ENCODE data around the gene RANBP9. TPM values are rescaled to one million over a fixed set of nuclear protein-coding genes. Genes with fewer than 3 reads are reported as not detected.

Gene RANBP9
- total and polyA plus RNA-seq, 4 donors: 5.8 to 25.2 (median 14.1) TPM

DNA sequence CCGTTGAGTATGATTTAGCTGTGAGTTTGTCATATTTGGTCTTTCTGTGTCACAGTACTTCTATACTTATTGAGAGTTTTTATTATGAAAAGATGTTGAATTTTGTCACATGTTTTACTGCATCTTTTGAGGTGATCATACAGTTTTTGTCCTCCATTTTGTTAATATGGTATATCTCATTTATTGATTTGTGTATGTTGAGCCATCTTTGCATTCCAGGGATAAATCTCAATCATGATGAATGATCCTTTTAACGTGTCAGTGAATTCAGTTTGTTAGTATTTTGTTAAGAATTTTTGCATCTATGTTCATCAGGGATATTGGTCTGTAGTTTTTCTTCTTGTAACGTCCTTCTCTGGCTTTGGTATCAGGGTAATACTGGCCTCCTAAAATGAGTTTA, 133.7 kb downstream of the RANBP9 start:
- H3K36me3 ChIP-seq (ENCODE audit: control insufficient read depth in 4 of 4, insufficient read depth in 3 of 4, low read depth in 1 of 4, low read length in 3 of 4): peaks cover 0 to 12% (median 5%) of the 10 kb centered on the region in 4 donors
- WGBS: 96% methylated on average over 3 of the region's 3 CpGs
- no peaks in the 10 kb centered on the region for H3K27me3 ChIP-seq (ENCODE audit: control insufficient read depth in 4 of 4, insufficient read depth in 4 of 4, low read length in 3 of 4)
- peaks cover 0 to 22% (median 14%) of the 10 kb centered on the region in 4 donors for H3K4me1 ChIP-seq (ENCODE audit: control insufficient read depth in 4 of 4, insufficient read depth in 4 of 4, low read length in 3 of 4)
- no peak overlapping the region for H3K9ac ChIP-seq (ENCODE audit: low read depth in 1 of 2, low read length in 2 of 2)
- no peak for DNase-seq (ENCODE audit: low spot score)
- no peak for TF ChIP-seq FOXA1 (IDR thresholded peaks at IDR 0.05)
- TF ChIP-seq EGR1 (IDR thresholded peaks at IDR 0.05; ENCODE audit: low read depth in 2 of 2): no peak
- TF ChIP-seq, protein P1, sequence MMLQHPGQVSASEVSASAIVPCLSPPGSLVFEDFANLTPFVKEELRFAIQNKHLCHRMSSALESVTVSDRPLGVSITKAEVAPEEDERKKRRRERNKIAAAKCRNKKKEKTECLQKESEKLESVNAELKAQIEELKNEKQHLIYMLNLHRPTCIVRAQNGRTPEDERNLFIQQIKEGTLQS (IDR thresholded peaks at IDR 0.05): no peak
- TF ChIP-seq, protein P2, sequence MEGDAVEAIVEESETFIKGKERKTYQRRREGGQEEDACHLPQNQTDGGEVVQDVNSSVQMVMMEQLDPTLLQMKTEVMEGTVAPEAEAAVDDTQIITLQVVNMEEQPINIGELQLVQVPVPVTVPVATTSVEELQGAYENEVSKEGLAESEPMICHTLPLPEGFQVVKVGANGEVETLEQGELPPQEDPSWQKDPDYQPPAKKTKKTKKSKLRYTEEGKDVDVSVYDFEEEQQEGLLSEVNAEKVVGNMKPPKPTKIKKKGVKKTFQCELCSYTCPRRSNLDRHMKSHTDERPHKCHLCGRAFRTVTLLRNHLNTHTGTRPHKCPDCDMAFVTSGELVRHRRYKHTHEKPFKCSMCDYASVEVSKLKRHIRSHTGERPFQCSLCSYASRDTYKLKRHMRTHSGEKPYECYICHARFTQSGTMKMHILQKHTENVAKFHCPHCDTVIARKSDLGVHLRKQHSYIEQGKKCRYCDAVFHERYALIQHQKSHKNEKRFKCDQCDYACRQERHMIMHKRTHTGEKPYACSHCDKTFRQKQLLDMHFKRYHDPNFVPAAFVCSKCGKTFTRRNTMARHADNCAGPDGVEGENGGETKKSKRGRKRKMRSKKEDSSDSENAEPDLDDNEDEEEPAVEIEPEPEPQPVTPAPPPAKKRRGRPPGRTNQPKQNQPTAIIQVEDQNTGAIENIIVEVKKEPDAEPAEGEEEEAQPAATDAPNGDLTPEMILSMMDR (IDR thresholded peaks at IDR 0.05; ENCODE audit: low read depth, low read length, missing input control): no peak
- no peak for TF ChIP-seq GABPA (IDR thresholded peaks at IDR 0.05 in 1 of 2, conservative IDR thresholded peaks at IDR 0.05 in 1 of 2)
- TF ChIP-seq YY1 (IDR thresholded peaks at IDR 0.05): no peak
- TF ChIP-seq, protein P3, sequence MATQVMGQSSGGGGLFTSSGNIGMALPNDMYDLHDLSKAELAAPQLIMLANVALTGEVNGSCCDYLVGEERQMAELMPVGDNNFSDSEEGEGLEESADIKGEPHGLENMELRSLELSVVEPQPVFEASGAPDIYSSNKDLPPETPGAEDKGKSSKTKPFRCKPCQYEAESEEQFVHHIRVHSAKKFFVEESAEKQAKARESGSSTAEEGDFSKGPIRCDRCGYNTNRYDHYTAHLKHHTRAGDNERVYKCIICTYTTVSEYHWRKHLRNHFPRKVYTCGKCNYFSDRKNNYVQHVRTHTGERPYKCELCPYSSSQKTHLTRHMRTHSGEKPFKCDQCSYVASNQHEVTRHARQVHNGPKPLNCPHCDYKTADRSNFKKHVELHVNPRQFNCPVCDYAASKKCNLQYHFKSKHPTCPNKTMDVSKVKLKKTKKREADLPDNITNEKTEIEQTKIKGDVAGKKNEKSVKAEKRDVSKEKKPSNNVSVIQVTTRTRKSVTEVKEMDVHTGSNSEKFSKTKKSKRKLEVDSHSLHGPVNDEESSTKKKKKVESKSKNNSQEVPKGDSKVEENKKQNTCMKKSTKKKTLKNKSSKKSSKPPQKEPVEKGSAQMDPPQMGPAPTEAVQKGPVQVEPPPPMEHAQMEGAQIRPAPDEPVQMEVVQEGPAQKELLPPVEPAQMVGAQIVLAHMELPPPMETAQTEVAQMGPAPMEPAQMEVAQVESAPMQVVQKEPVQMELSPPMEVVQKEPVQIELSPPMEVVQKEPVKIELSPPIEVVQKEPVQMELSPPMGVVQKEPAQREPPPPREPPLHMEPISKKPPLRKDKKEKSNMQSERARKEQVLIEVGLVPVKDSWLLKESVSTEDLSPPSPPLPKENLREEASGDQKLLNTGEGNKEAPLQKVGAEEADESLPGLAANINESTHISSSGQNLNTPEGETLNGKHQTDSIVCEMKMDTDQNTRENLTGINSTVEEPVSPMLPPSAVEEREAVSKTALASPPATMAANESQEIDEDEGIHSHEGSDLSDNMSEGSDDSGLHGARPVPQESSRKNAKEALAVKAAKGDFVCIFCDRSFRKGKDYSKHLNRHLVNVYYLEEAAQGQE (IDR thresholded peaks at IDR 0.05): no peak
- no peak for TF ChIP-seq RXRA (IDR thresholded peaks at IDR 0.05)
- TF ChIP-seq RAD21 (IDR thresholded peaks at IDR 0.05): no peak
- no peak for TF ChIP-seq HNF4A (conservative IDR thresholded peaks at IDR 0.05)
- TF ChIP-seq SP1 (IDR thresholded peaks at IDR 0.05): no peak
- TF ChIP-seq, protein P4, sequence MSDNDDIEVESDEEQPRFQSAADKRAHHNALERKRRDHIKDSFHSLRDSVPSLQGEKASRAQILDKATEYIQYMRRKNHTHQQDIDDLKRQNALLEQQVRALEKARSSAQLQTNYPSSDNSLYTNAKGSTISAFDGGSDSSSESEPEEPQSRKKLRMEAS (IDR thresholded peaks at IDR 0.05): no peak
- no peak for TF ChIP-seq TAF1 (conservative IDR thresholded peaks at IDR 0.05)
- no peak for TF ChIP-seq HNF4G (IDR thresholded peaks at IDR 0.05)
- TF ChIP-seq NR2F2 (IDR thresholded peaks at IDR 0.05): no peak
- no peak for TF ChIP-seq JUND (IDR thresholded peaks at IDR 0.05)
- TF ChIP-seq FOXA2 (IDR thresholded peaks at IDR 0.05): no peak
- TF ChIP-seq, protein P5, sequence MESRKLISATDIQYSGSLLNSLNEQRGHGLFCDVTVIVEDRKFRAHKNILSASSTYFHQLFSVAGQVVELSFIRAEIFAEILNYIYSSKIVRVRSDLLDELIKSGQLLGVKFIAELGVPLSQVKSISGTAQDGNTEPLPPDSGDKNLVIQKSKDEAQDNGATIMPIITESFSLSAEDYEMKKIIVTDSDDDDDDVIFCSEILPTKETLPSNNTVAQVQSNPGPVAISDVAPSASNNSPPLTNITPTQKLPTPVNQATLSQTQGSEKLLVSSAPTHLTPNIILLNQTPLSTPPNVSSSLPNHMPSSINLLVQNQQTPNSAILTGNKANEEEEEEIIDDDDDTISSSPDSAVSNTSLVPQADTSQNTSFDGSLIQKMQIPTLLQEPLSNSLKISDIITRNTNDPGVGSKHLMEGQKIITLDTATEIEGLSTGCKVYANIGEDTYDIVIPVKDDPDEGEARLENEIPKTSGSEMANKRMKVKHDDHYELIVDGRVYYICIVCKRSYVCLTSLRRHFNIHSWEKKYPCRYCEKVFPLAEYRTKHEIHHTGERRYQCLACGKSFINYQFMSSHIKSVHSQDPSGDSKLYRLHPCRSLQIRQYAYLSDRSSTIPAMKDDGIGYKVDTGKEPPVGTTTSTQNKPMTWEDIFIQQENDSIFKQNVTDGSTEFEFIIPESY (IDR thresholded peaks at IDR 0.05): no peak
- H3K9me3 ChIP-seq (ENCODE audit: control insufficient read depth in 4 of 4, low read length in 3 of 4): no peaks in the 10 kb centered on the region
- H3K4me3 ChIP-seq (ENCODE audit: low read depth in 1 of 3, low read length in 3 of 3): no peak overlapping the region
- H3K27ac ChIP-seq (ENCODE audit: low read depth in 1 of 2, low read length in 2 of 2): no peak overlapping the region

Data from liver (tissue), 9 donors.